ENCODE results near the gene ATP1B1. TPM values are rescaled to one million over a fixed set of nuclear protein-coding genes. Genes with fewer than 3 reads are reported as not detected.
"Not testable (repeated sequence)": the region's sequence is repeated elsewhere in the genome, so short reads cannot be mapped to it uniquely, and the experiment has no call there.

The ATP1B1 gene
- total RNA-seq, 1 experiment from 2014 or later = not detected

DNA sequence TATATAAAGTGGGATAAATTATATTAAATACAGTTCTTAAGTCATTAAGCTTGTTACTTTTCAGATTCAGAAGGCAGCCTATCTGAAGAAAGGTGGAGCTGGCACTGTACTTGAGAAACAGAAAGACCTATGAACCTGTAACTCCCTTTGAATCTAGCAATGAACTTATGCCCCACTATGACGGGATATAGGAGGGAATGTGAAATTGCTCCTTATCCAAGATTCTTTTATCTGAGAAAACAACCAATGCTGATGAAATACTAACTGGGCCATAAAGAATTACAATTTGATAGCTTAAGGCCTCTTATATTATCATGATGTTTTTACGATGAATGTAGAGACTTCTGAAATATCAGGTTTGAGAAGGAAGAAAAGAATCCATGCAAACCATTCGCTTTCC, 50.1 kb downstream of the ATP1B1 start:
- H3K4me3 ChIP-seq (ENCODE audit: low read length) = no peak overlapping the region
- H3K79me2 ChIP-seq (ENCODE audit: low read length) = no peaks in the 10 kb centered on the region
- H4K20me1 ChIP-seq (ENCODE audit: insufficient read depth, low read depth, low read length) = no peaks in the 10 kb centered on the region
- H3K9ac ChIP-seq (ENCODE audit: low read length) = no peak overlapping the region
- no peaks in the 10 kb centered on the region for H3K9me3 ChIP-seq (ENCODE audit: low read length)
- no peak overlapping the region for H2AFZ ChIP-seq (ENCODE audit: low read length)
- H3K36me3 ChIP-seq (ENCODE audit: insufficient read depth, low read length) = no peaks in the 10 kb centered on the region
- DNase-seq = no peak
- H3K27me3 ChIP-seq (ENCODE audit: low read length) = no peaks in the 10 kb centered on the region
- no peak overlapping the region for H3K4me2 ChIP-seq (ENCODE audit: low read depth, low read length, poor library complexity, severe bottlenecking)
- H3K4me1 ChIP-seq (ENCODE audit: low read length) = no peaks in the 10 kb centered on the region
- H3K9me2 ChIP-seq (replicated peaks; ENCODE audit: insufficient read depth, low read length) = no peaks in the 10 kb centered on the region
- no peak overlapping the region for H3K27ac ChIP-seq (ENCODE audit: low read length)

GRCh38 chr1:169160845-169161495, 54.5 kb downstream of the ATP1B1 start:
- no peaks in the 10 kb centered on the region for H3K27me3 ChIP-seq (ENCODE audit: low read length)
- no peaks in the 10 kb centered on the region for H3K36me3 ChIP-seq (ENCODE audit: insufficient read depth, low read length)
- no peak overlapping the region for H2AFZ ChIP-seq (ENCODE audit: low read length)
- DNase-seq = no peak
- no peaks in the 10 kb centered on the region for H3K9me2 ChIP-seq (replicated peaks; ENCODE audit: insufficient read depth, low read length)
- H3K27ac ChIP-seq (ENCODE audit: low read length) = no peak overlapping the region
- no peaks in the 10 kb centered on the region for H4K20me1 ChIP-seq (ENCODE audit: insufficient read depth, low read depth, low read length)
- H3K9ac ChIP-seq (ENCODE audit: low read length) = no peak overlapping the region
- H3K79me2 ChIP-seq (ENCODE audit: low read length) = no peaks in the 10 kb centered on the region
- no peaks in the 10 kb centered on the region for H3K9me3 ChIP-seq (ENCODE audit: low read length)
- no peak overlapping the region for H3K4me2 ChIP-seq (ENCODE audit: low read depth, low read length, poor library complexity, severe bottlenecking)
- no peaks in the 10 kb centered on the region for H3K4me1 ChIP-seq (ENCODE audit: low read length)
- no peak overlapping the region for H3K4me3 ChIP-seq (ENCODE audit: low read length)

- no peaks in the 10 kb centered on the region for H3K79me2 ChIP-seq (ENCODE audit: low read length)
- no peak overlapping the region for H3K27ac ChIP-seq (ENCODE audit: low read length)
Measured at GRCh38 chr1:169161496-169162194, 55.2 kb downstream of the ATP1B1 start.

DNA sequence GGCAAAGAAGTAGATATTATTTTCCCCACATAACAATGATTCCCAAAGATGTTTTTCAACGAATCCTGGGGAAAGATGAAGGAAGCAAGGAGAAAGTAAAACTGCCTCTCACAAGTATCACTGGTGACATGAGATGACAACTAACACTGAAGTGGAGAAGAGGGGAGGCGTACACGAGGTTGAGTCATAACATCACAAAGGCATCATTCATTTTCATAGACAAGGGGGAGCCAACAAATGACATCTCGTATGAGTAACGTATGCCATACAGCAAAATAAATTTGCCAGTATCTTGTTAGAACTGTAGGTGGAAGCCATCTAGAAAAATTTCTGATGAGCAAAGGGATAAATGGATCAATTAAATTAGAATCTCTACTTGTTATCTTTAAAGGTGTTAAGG, 56.6 kb downstream of the ATP1B1 start:
- no peak overlapping the region for H3K27ac ChIP-seq (ENCODE audit: low read length)
- H3K4me3 ChIP-seq (ENCODE audit: low read length) = no peak overlapping the region
- no peaks in the 10 kb centered on the region for H3K9me2 ChIP-seq (replicated peaks; ENCODE audit: insufficient read depth, low read length)
- no peak overlapping the region for H3K9ac ChIP-seq (ENCODE audit: low read length)
- no peak overlapping the region for H2AFZ ChIP-seq (ENCODE audit: low read length)
- no peaks in the 10 kb centered on the region for H3K79me2 ChIP-seq (ENCODE audit: low read length)
- DNase-seq = no peak
- H4K20me1 ChIP-seq (ENCODE audit: insufficient read depth, low read depth, low read length) = no peaks in the 10 kb centered on the region
- no peak overlapping the region for H3K4me2 ChIP-seq (ENCODE audit: low read depth, low read length, poor library complexity, severe bottlenecking)
- no peaks in the 10 kb centered on the region for H3K36me3 ChIP-seq (ENCODE audit: insufficient read depth, low read length)
- H3K4me1 ChIP-seq (ENCODE audit: low read length) = no peaks in the 10 kb centered on the region
- no peaks in the 10 kb centered on the region for H3K9me3 ChIP-seq (ENCODE audit: low read length)
- H3K27me3 ChIP-seq (ENCODE audit: low read length) = no peaks in the 10 kb centered on the region

More at GRCh38 chr1:169161496-169162194, 55.2 kb downstream of the ATP1B1 start:
- Histone ChIP-seq H3K27me3 (ENCODE audit: low read length) (no peaks in the 10 kb centered on the region), H4K20me1 (ENCODE audit: insufficient read depth, low read depth, low read length) (no peaks in the 10 kb centered on the region), H3K4me2 (ENCODE audit: low read depth, low read length, poor library complexity, severe bottlenecking) (no peak overlapping the region), H2AFZ (ENCODE audit: low read length) (no peak overlapping the region), H3K9ac (ENCODE audit: low read length) (no peak overlapping the region), H3K36me3 (ENCODE audit: insufficient read depth, low read length) (no peaks in the 10 kb centered on the region), H3K4me3 (ENCODE audit: low read length) (no peak overlapping the region), H3K9me2 (replicated peaks; ENCODE audit: insufficient read depth, low read length) (no peaks in the 10 kb centered on the region), H3K4me1 (ENCODE audit: low read length) (no peaks in the 10 kb centered on the region), H3K9me3 (ENCODE audit: low read length) (no peaks in the 10 kb centered on the region)
- no peak for DNase-seq

GRCh38 chr1:169175461-169175860, 69.0 kb downstream of the ATP1B1 start:
- no peaks in the 10 kb centered on the region for H3K27me3 ChIP-seq (ENCODE audit: low read length)
- H4K20me1 ChIP-seq (ENCODE audit: insufficient read depth, low read depth, low read length) = no peaks in the 10 kb centered on the region
- H3K36me3 ChIP-seq (ENCODE audit: insufficient read depth, low read length) = no peaks in the 10 kb centered on the region
- H3K27ac ChIP-seq (ENCODE audit: low read length) = no peak overlapping the region
- H2AFZ ChIP-seq (ENCODE audit: low read length) = no peak overlapping the region
- H3K9ac ChIP-seq (ENCODE audit: low read length) = no peak overlapping the region
- no peaks in the 10 kb centered on the region for H3K4me1 ChIP-seq (ENCODE audit: low read length)
- no peak for DNase-seq
- H3K79me2 ChIP-seq (ENCODE audit: low read length) = no peaks in the 10 kb centered on the region
- H3K9me2 ChIP-seq (replicated peaks; ENCODE audit: insufficient read depth, low read length) = no peaks in the 10 kb centered on the region
- H3K4me2 ChIP-seq (ENCODE audit: low read depth, low read length, poor library complexity, severe bottlenecking) = no peak overlapping the region
- H3K9me3 ChIP-seq (ENCODE audit: low read length) = no peaks in the 10 kb centered on the region
- H3K4me3 ChIP-seq (ENCODE audit: low read length) = no peak overlapping the region

GRCh38 chr1:169179431-169179830, 72.9 kb downstream of the ATP1B1 start:
- not testable (repeated sequence) for H3K79me2 ChIP-seq (ENCODE audit: low read length); H4K20me1 ChIP-seq (ENCODE audit: insufficient read depth, low read depth, low read length); H3K9me2 ChIP-seq (replicated peaks; ENCODE audit: insufficient read depth, low read length); H3K4me3 ChIP-seq (ENCODE audit: low read length); DNase-seq; H3K27me3 ChIP-seq (ENCODE audit: low read length); H3K9ac ChIP-seq (ENCODE audit: low read length); H2AFZ ChIP-seq (ENCODE audit: low read length); H3K4me2 ChIP-seq (ENCODE audit: low read depth, low read length, poor library complexity, severe bottlenecking); H3K27ac ChIP-seq (ENCODE audit: low read length); H3K36me3 ChIP-seq (ENCODE audit: insufficient read depth, low read length); H3K4me1 ChIP-seq (ENCODE audit: low read length); H3K9me3 ChIP-seq (ENCODE audit: low read length)

GRCh38 chr1:169180174-169180573, 73.7 kb downstream of the ATP1B1 start:
- H3K9me3 ChIP-seq (ENCODE audit: low read length) = no peaks in the 10 kb centered on the region
- no peaks in the 10 kb centered on the region for H3K36me3 ChIP-seq (ENCODE audit: insufficient read depth, low read length)
- H4K20me1 ChIP-seq (ENCODE audit: insufficient read depth, low read depth, low read length) = no peaks in the 10 kb centered on the region
- H3K4me2 ChIP-seq (ENCODE audit: low read depth, low read length, poor library complexity, severe bottlenecking) = no peak overlapping the region
- no peak overlapping the region for H3K9ac ChIP-seq (ENCODE audit: low read length)
- H3K4me3 ChIP-seq (ENCODE audit: low read length) = no peak overlapping the region
- H3K79me2 ChIP-seq (ENCODE audit: low read length) = no peaks in the 10 kb centered on the region
- H2AFZ ChIP-seq (ENCODE audit: low read length) = no peak overlapping the region
- peaks cover 8% of the 10 kb centered on the region for H3K4me1 ChIP-seq (ENCODE audit: low read length)
- no peaks in the 10 kb centered on the region for H3K27me3 ChIP-seq (ENCODE audit: low read length)
- no peaks in the 10 kb centered on the region for H3K9me2 ChIP-seq (replicated peaks; ENCODE audit: insufficient read depth, low read length)
- H3K27ac ChIP-seq (ENCODE audit: low read length) = no peak overlapping the region
- DNase-seq = no peak
